Muscle layer of colon (tissue), 2 donors: ENCODE results near the gene PURB.

Source experiments
- H3K27ac ChIP-seq: one replicate; pipeline ENCODE4 v1.7.0; 2013; ENCODE audit warnings: low read depth, mild to moderate bottlenecking, low read length, moderate library complexity
- H3K27me3 ChIP-seq, 2 donors: one replicate each; pipeline ENCODE4 v1.7.0; 2013; ENCODE audit warnings: low read length in 2 of 2, mild to moderate bottlenecking in 2 of 2; ENCODE audit not compliant: insufficient read depth in 2 of 2, control insufficient read depth in 1 of 2
- H3K36me3 ChIP-seq: one replicate; pipeline ENCODE4 v1.7.0; 2013; ENCODE audit warnings: mild to moderate bottlenecking, low read length; ENCODE audit not compliant: insufficient read depth
- H3K4me1 ChIP-seq: one replicate; pipeline ENCODE4 v1.7.0; 2013; ENCODE audit warnings: mild to moderate bottlenecking, low read length; ENCODE audit not compliant: insufficient read depth
- H3K4me3 ChIP-seq, 2 donors: one replicate each; pipeline ENCODE4 v1.7.0; 2013; ENCODE audit warnings: low read length in 2 of 2, low read depth in 1 of 2, mild to moderate bottlenecking in 1 of 2, moderate library complexity in 1 of 2
- H3K9ac ChIP-seq: one replicate; pipeline ENCODE4 v1.7.0; 2013; ENCODE audit warnings: low read length
- H3K9me3 ChIP-seq: one replicate; pipeline ENCODE4 v1.7.0; 2013; ENCODE audit warnings: mild to moderate bottlenecking, low read length
- donor health status: abdominal sarcoma.
- donor health status: Adenocarcinoma of cecum.

Gene PURB

DNA sequence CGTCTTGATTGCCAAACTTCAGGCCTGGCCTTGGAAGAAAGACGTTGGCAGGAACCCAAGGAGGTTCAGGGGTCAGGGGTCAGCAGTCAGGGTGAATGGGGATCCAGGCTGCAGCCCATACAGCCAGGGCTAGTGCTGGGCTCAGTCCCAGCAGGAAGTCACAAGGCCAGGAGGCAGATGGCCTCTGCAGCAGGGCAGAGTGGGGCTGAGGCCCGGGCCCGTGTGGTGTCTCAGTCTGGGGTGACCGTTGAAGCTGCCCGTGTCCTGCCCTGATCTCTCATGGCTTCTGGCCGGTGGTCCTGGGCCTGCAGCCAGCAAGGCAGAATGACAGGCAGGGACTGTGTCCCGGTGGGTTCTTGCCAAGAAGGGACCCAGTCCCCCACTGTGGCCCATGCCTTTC, 26.6 kb upstream of the PURB start:
- Histone ChIP-seq H3K27ac (no peak overlapping the region), H3K4me1 (no peaks in the 10 kb centered on the region), H3K9me3 (no peaks in the 10 kb centered on the region), H3K27me3 (no peaks in the 10 kb centered on the region), H3K36me3 (no peaks in the 10 kb centered on the region), H3K4me3 (no peak overlapping the region), H3K9ac (no peak overlapping the region)

DNA sequence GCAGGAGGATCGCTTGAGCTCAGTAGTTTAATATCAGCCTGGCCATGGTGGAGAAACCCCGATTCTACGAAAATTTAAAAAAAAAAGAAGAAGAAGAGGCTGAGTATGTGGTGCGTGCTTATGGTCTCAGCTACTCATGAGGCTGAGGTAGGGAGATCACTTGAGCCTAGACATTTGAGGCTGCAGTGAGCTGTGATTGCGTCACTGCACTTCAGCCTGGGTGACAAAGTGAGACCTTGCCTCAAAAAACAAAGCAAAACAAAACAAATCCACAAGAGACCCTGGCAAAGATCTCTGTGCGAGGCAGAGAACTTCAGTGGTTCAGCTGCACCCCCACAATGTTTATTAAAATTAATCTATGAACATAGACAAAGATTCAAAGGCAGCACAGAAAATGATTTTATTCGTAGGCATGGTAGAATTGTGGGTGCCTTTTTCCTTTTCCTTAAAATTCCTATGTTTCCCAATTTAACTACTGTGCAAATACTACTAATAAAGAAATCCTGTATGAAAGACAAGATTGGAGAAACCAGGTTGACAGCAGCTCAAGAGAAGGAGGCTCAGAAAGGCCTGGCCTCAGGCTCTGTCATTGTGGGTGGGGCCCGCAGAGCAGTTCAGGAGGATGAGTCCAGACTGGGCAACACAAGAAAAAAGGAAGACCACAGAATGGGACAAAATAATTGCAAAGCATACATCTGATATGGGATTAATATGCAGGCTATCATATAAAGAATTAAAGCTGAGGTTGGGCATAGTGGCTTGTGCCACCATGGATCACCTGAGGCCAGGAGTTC, 24.5 kb upstream of the PURB start:
- peaks cover 6% of the 10 kb centered on the region for H3K36me3 ChIP-seq
- no peaks in the 10 kb centered on the region for H3K4me1 ChIP-seq
- no peaks in the 10 kb centered on the region for H3K27me3 ChIP-seq
- H3K4me3 ChIP-seq: no peak overlapping the region
- no peaks in the 10 kb centered on the region for H3K9me3 ChIP-seq
- no peak overlapping the region for H3K27ac ChIP-seq
- no peak overlapping the region for H3K9ac ChIP-seq

DNA sequence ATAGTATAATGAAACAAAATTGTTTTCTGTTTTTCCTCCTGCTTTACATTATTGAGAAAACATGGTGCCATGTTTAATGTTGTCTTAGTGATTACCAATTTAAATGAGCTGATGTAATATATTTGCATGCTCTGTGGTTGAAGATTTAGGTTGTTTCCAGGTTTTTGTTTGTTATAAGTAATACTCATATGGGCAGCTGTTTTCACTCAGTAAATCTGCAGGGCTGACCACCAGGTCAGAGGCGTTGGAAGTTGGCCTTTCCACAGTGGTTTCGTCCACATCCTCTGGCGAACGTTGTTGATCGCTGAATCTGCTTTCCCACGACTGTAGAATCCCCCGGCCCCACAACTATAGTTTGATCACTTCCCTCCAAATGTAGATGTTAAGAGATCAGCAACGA, 21.6 kb upstream of the PURB start:
- Histone ChIP-seq H3K36me3 (peaks cover 6% of the 10 kb centered on the region), H3K27ac (no peak overlapping the region), H3K9ac (no peak overlapping the region), H3K9me3 (no peaks in the 10 kb centered on the region), H3K27me3 (no peaks in the 10 kb centered on the region), H3K4me1 (no peaks in the 10 kb centered on the region), H3K4me3 (no peak overlapping the region)

DNA sequence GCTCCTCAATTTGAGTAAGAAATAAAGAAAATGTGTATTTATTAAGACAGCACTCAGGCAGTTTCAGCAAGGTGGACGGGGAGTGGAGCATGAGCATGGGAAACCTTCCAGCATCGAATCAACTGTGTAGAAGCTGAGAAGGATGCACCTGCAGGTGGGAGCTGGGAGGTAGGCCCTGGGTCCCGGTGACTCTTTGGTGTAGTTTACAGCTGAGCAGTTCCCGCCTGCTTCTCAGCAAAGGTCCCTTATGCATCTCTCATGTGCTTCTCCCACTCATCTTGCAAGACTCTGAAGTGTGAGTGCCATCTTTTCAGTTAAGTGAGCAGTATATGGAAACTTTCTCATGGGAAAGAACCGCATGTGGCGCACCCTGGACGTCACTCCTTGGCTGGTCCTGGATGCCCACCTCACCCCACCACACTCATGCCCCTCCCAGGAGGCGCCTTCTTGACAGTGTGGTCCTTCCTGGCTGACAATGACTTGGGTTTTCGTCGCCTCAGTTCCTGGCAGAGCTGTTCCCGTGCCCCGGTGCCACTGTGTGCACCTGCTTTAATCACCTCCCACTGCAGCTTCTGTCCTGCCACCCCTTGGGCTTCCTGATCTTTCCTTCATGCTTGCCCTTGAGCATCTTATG, 19.8 kb upstream of the PURB start:
- Histone ChIP-seq H3K9ac (no peak overlapping the region), H3K27ac (no peak overlapping the region)

DNA sequence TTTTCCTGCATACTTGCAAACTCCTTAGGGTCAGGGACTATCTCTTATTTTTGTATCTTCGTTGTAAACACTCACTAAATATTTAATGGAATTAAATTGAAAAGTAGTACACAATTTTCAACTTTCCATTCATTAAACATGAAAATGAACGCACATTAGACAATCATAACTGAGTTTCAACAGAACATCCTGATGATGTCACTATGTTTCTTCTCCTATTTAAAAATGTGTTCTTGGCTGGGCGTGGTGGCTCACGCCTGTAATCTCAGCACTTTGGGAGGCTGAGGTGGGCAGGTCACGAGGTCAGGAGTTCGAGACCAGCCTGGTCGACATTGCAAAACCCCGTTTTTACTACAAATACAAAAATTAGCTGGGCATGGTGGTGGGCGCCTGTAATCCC, 14.1 kb upstream of the PURB start:
- no peaks in the 10 kb centered on the region for H3K9me3 ChIP-seq
- no peak overlapping the region for H3K4me3 ChIP-seq
- H3K27me3 ChIP-seq: no peaks in the 10 kb centered on the region
- no peaks in the 10 kb centered on the region for H3K36me3 ChIP-seq
- H3K4me1 ChIP-seq: no peaks in the 10 kb centered on the region
- H3K9ac ChIP-seq: no peak overlapping the region
- H3K27ac ChIP-seq: no peak overlapping the region

More for the DNA sequence above, 19.8 kb upstream of the PURB start:
- no peaks in the 10 kb centered on the region for H3K27me3 ChIP-seq
- H3K4me1 ChIP-seq: no peaks in the 10 kb centered on the region
- H3K9me3 ChIP-seq: no peaks in the 10 kb centered on the region
- peaks cover 6% of the 10 kb centered on the region for H3K36me3 ChIP-seq
- no peak overlapping the region for H3K4me3 ChIP-seq

DNA sequence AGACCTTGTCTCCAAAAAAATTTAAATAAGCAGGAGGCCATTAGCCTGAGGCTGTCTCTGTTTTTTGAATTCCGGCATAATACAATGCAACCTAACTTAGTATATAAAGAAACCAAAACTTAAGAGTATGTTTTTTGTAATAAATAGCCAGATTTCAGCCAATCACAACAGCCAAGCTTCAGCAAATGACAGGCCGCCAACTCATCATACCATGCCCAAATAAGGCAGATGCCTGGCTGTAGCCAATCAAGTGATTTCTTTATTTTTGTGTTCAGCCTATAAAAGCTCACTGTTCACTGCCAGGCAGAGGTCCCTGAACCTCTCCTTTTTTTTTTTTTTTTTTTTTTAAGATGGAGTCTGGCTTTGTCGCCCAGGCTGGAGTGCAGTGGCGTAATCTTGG, 12.7 kb upstream of the PURB start:
- no peak overlapping the region for H3K4me3 ChIP-seq
- no peaks in the 10 kb centered on the region for H3K9me3 ChIP-seq
- no peaks in the 10 kb centered on the region for H3K27me3 ChIP-seq
- no peak overlapping the region for H3K9ac ChIP-seq
- H3K27ac ChIP-seq: no peak overlapping the region
- H3K36me3 ChIP-seq: no peaks in the 10 kb centered on the region
- no peaks in the 10 kb centered on the region for H3K4me1 ChIP-seq

DNA sequence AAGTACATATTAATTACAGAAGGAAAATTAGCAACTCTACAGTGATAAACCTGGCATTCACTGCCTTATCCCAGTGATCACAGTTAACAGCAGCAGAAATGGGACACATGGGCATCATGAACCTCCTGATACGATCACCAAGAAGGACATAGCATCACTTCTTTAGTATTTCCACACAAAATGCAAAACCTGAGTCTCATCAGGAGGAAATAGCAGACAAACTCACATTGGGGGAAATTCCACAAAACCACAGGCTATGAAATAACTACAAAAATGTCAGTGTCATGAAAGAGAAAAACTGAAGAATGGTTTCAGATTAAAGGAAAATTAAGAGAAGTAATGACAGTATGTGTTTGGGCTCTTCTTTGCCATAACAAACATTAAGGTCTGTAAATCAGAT, 12.0 kb upstream of the PURB start:
- H3K27me3 ChIP-seq: no peaks in the 10 kb centered on the region
- no peak overlapping the region for H3K4me3 ChIP-seq
- H3K36me3 ChIP-seq: no peaks in the 10 kb centered on the region
- H3K9ac ChIP-seq: no peak overlapping the region
- no peaks in the 10 kb centered on the region for H3K4me1 ChIP-seq
- no peak overlapping the region for H3K27ac ChIP-seq
- no peaks in the 10 kb centered on the region for H3K9me3 ChIP-seq

DNA sequence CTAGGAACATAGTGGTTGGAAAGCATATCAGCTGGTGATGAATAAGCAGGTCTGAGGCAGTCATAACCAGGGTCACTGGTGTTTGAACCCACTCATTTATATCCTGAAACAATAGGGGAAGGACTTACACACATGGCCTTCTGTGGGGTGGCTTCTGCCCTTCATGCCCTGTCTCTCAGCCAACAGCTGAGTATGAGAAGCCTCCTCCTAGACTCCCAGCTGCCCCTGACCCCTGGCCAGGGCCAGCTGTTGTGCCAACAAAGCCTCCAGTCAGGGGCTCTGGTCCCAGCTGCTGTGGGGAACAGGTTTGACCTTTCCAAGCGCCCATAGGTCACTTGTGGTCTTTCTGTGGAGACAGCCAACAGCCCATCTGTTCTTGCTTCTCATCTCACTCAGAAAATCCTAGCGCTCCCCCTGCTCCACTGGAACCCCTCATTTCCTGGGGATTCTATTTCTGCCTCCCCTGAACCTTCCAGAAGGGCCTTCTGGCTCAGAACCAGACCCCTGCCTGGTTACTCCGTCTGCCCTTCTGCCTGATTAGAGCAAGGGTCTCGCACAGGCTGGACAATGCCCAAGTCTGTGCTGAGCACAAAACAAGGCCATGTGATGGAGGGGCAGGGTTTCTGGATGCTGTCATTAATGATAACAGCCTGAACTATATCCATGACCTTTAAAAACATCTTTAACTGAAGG, 9.7 kb upstream of the PURB start:
- no peaks in the 10 kb centered on the region for H3K4me1 ChIP-seq

DNA sequence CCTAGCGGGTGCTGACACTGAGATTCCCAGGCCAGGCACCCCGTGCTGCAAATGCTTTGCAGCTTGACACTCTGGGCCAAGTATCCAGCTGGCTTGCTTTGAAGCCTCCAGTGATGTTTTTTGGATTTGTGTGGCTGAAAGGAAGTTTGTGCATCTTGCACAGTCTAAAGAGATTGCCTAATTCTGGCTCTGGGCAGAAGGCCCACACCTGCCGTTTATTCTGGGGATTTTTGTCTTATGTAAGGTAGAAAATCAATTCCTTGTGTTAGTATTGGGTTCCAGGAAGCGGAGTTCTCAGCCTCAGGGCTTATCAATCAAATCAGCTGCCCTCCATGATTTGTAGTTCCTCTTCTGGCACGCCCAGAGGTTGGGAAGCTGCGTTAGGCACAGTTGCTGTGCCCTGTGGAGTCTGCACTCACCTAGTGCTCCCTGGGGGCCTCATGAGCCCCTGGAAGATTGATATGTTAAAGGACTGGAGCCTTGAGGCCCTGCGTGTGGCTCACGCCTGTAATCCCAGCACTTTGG, 8.4 kb upstream of the PURB start:
- Histone ChIP-seq H3K4me3 (no peak overlapping the region), H3K9me3 (no peaks in the 10 kb centered on the region), H3K9ac (no peak overlapping the region), H3K27ac (no peak overlapping the region), H3K27me3 (no peaks in the 10 kb centered on the region), H3K36me3 (no peaks in the 10 kb centered on the region), H3K4me1 (no peaks in the 10 kb centered on the region)

More for the DNA sequence above, 9.7 kb upstream of the PURB start:
- Histone ChIP-seq H3K27ac (no peak overlapping the region), H3K9ac (no peak overlapping the region), H3K4me3 (no peak overlapping the region), H3K9me3 (no peaks in the 10 kb centered on the region), H3K36me3 (no peaks in the 10 kb centered on the region), H3K27me3 (no peaks in the 10 kb centered on the region)

DNA sequence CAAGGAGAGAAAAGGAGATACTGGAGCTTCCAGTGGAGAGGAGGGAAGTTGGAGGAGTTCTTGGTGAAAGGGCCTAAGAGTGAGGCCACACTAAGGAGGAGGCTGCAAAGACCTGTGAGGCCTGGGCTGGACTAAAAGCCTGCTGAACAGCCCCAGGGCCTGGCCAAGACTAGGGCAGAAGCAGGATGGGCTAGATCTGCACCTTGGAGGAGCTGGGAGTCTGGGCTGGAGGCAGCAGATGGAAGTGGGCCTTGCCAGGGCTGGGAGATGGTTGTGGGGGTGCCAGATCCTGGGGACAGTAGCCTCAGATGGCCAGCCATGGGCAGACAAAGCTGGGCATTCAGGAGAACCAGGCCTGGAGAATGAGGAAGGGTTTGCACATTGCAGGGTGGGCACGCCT, 6.5 kb upstream of the PURB start:
- Histone ChIP-seq H3K9ac (no peak overlapping the region), H3K4me3 (no peak overlapping the region), H3K36me3 (no peaks in the 10 kb centered on the region), H3K4me1 (no peaks in the 10 kb centered on the region), H3K27me3 (no peaks in the 10 kb centered on the region), H3K9me3 (no peaks in the 10 kb centered on the region), H3K27ac (no peak overlapping the region)

DNA sequence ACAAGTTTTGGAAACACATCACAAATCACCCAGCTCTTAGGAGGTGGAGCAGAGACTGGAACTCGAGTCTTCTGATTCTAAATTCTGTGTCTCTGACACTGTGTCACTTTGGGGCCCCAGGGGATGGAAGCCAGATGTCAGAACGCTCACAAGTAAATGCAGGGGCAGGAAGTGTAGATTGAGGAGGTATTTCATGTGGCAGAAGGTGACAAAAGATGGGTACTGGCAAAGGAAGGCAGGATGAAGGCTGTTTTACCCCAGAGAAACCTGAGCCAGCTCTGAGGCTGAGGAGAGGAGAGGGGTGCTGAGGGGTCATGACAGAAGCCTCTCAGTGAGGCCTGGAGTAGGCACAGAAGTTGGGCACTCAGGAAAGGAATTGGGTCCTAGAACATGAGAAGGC, 6.0 kb upstream of the PURB start:
- no peaks in the 10 kb centered on the region for H3K36me3 ChIP-seq

More for the DNA sequence above, 6.0 kb upstream of the PURB start:
- H3K4me3 ChIP-seq: no peak overlapping the region
- H3K9ac ChIP-seq: no peak overlapping the region
- no peaks in the 10 kb centered on the region for H3K9me3 ChIP-seq
- peaks cover 3% of the 10 kb centered on the region for H3K4me1 ChIP-seq
- no peaks in the 10 kb centered on the region for H3K27me3 ChIP-seq
- H3K27ac ChIP-seq: no peak overlapping the region
